GM18870 (cell line): ENCODE results near the gene ZNF653.

Experiments
- ATAC-seq: cut with Tn5 transposase; IDR thresholded peaks from one replicate; pipeline ENCODE4 v1.9.1; 2021; ENCODE audit warnings: moderate library complexity; ENCODE audit not compliant: unreplicated experiment

Gene ZNF653

GRCh38 chr19:11528551-11529341 is 23.1 kb upstream of the ZNF653 start, which contains the start of gene ECSIT:
Gene ECSIT, minus strand, starts transcription at chr19:11529134. Its CDS starts 9,964 bp downstream, at chr19:11519170.
- peak; percentile 82 for ATAC-seq

GRCh38 chr19:11519138-11519537 is 13.5 kb upstream of the ZNF653 start:
- no peak for ATAC-seq

- no peak for ATAC-seq
These were observed 8.3 kb upstream of the ZNF653 start for GRCh38 chr19:11513946-11514345.

GRCh38 chr19:11510444-11510843 is 4.8 kb upstream of the ZNF653 start:
- ATAC-seq, result no peak

GRCh38 chr19:11507370-11508078 is 1.9 kb upstream of the ZNF653 start:
- no peak for ATAC-seq

GRCh38 chr19:11506967-11507366 is 1.3 kb upstream of the ZNF653 start:
- no peak for ATAC-seq

GRCh38 chr19:11506101-11506555 is 489 bp upstream of the ZNF653 start:
- peak; percentile 21 for ATAC-seq

GRCh38 chr19:11505032-11505503 is 571 bp downstream of the ZNF653 start:
- peak; percentile 76 for ATAC-seq

- ATAC-seq, result no peak
These were observed 1.1 kb downstream of the ZNF653 start for GRCh38 chr19:11504502-11505031.

- ATAC-seq, result no peak
These were observed 5.7 kb downstream of the ZNF653 start for GRCh38 chr19:11499890-11500420.

GRCh38 chr19:11499220-11499726 is 6.4 kb downstream of the ZNF653 start:
- ATAC-seq, result no peak

GRCh38 chr19:11496391-11497163 is 9.1 kb downstream of the ZNF653 start:
- ATAC-seq, result no peak

- no peak for ATAC-seq
These were observed 9.8 kb downstream of the ZNF653 start for GRCh38 chr19:11495885-11496284.

GRCh38 chr19:11495481-11495880 is 10.2 kb downstream of the ZNF653 start:
- no peak for ATAC-seq

GRCh38 chr19:11494634-11495285 is 10.9 kb downstream of the ZNF653 start:
- ATAC-seq, result no peak

GRCh38 chr19:11489378-11489777 is 16.3 kb downstream of the ZNF653 start:
- ATAC-seq, result no peak

GRCh38 chr19:11486661-11487503 is 18.8 kb downstream of the ZNF653 start:
- ATAC-seq, result no peak

- ATAC-seq, result no peak
These were observed 20.3 kb downstream of the ZNF653 start for GRCh38 chr19:11485245-11485837.
